ENCODE data around the gene SEL1L2.

SEL1L2 gene, protein sequence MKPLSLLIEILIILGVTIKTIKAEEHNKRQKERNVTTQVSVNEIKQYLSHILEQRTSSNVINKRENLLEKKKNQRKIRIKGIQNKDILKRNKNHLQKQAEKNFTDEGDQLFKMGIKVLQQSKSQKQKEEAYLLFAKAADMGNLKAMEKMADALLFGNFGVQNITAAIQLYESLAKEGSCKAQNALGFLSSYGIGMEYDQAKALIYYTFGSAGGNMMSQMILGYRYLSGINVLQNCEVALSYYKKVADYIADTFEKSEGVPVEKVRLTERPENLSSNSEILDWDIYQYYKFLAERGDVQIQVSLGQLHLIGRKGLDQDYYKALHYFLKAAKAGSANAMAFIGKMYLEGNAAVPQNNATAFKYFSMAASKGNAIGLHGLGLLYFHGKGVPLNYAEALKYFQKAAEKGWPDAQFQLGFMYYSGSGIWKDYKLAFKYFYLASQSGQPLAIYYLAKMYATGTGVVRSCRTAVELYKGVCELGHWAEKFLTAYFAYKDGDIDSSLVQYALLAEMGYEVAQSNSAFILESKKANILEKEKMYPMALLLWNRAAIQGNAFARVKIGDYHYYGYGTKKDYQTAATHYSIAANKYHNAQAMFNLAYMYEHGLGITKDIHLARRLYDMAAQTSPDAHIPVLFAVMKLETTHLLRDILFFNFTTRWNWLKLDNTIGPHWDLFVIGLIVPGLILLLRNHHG

DNA sequence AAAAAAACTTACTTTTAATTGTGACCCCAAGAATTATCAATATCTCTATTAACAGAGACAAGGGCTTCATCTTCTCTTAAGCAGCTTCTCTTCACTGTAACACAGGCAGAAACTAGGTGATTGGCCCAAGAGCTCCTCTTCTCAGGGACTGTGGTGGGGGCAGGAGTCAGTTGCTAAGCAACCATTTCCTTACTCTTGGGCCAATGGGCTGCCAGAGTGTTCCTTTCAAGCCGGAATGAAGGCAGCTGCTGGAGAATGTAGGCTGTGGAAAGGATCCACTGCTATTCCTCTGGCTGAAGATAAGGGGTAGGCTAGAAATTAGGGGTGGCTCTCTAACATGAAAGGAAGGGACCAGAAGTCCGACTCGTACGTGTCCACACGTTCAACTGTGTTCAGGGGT is at the start of gene SEL1L2:
Gene SEL1L2 (minus strand): TSS at position 150 of the 400 bp plus-strand sequence. CDS start 80 bp downstream, at position 70.
- H3K4me1 ChIP-seq (ENCODE audit: control insufficient read depth, insufficient read depth, low read length): no peaks in the 10 kb centered on the region
- no peak within 1 kb of the TSS for H3K4me3 ChIP-seq (ENCODE audit: low read depth, low read length)
- ChIA-PET CTCF (no interaction called here), POLR2A (no interaction called here)
- H3K36me3 ChIP-seq (ENCODE audit: control insufficient read depth in 2 of 2, insufficient read depth in 1 of 2, low read length in 2 of 2): no peaks in the 10 kb centered on the region
- no peak for TF ChIP-seq ZNF302 (tag by site-specific recombination; IDR thresholded peaks at IDR 0.05; ENCODE audit: low read depth)
- TF ChIP-seq ZNF202 (tag by site-specific recombination; IDR thresholded peaks at IDR 0.05; ENCODE audit: borderline replicate concordance): no peak
- no peak for TF ChIP-seq ZNF138 (tag by site-specific recombination; IDR thresholded peaks at IDR 0.05; ENCODE audit: borderline replicate concordance)
- no peak for TF ChIP-seq ZNF837 (tag by site-specific recombination; IDR thresholded peaks at IDR 0.05)
- TF ChIP-seq ZNF214 (tag by site-specific recombination; IDR thresholded peaks at IDR 0.05; ENCODE audit: borderline replicate concordance): no peak
- TF ChIP-seq WT1 (tag by site-specific recombination; IDR thresholded peaks at IDR 0.05): no peak
- TF ChIP-seq, protein P1, sequence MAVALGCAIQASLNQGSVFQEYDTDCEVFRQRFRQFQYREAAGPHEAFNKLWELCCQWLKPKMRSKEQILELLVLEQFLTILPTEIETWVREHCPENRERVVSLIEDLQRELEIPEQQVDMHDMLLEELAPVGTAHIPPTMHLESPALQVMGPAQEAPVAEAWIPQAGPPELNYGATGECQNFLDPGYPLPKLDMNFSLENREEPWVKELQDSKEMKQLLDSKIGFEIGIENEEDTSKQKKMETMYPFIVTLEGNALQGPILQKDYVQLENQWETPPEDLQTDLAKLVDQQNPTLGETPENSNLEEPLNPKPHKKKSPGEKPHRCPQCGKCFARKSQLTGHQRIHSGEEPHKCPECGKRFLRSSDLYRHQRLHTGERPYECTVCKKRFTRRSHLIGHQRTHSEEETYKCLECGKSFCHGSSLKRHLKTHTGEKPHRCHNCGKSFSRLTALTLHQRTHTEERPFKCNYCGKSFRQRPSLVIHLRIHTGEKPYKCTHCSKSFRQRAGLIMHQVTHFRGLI (tag by site-specific recombination; IDR thresholded peaks at IDR 0.05): no peak
- TF ChIP-seq, protein P2, sequence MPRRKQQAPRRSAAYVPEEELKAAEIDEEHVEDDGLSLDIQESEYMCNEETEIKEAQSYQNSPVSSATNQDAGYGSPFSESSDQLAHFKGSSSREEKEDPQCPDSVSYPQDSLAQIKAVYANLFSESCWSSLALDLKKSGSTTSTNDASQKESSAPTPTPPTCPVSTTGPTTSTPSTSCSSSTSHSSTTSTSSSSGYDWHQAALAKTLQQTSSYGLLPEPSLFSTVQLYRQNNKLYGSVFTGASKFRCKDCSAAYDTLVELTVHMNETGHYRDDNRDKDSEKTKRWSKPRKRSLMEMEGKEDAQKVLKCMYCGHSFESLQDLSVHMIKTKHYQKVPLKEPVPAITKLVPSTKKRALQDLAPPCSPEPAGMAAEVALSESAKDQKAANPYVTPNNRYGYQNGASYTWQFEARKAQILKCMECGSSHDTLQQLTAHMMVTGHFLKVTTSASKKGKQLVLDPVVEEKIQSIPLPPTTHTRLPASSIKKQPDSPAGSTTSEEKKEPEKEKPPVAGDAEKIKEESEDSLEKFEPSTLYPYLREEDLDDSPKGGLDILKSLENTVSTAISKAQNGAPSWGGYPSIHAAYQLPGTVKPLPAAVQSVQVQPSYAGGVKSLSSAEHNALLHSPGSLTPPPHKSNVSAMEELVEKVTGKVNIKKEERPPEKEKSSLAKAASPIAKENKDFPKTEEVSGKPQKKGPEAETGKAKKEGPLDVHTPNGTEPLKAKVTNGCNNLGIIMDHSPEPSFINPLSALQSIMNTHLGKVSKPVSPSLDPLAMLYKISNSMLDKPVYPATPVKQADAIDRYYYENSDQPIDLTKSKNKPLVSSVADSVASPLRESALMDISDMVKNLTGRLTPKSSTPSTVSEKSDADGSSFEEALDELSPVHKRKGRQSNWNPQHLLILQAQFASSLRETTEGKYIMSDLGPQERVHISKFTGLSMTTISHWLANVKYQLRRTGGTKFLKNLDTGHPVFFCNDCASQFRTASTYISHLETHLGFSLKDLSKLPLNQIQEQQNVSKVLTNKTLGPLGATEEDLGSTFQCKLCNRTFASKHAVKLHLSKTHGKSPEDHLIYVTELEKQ (tag by site-specific recombination; IDR thresholded peaks at IDR 0.05; ENCODE audit: borderline replicate concordance): no peak
- no peak for TF ChIP-seq ZNF169 (tag by site-specific recombination; IDR thresholded peaks at IDR 0.05)
- no peak for TF ChIP-seq ZNF776 (tag by site-specific recombination; IDR thresholded peaks at IDR 0.05; ENCODE audit: borderline replicate concordance)
- no peak for TF ChIP-seq MEIS1 (CRISPR knock-in tag; IDR thresholded peaks at IDR 0.05; ENCODE audit: borderline replicate concordance)
- no peak for TF ChIP-seq ZNF664 (tag by site-specific recombination; IDR thresholded peaks at IDR 0.05)
- TF ChIP-seq, protein P3, sequence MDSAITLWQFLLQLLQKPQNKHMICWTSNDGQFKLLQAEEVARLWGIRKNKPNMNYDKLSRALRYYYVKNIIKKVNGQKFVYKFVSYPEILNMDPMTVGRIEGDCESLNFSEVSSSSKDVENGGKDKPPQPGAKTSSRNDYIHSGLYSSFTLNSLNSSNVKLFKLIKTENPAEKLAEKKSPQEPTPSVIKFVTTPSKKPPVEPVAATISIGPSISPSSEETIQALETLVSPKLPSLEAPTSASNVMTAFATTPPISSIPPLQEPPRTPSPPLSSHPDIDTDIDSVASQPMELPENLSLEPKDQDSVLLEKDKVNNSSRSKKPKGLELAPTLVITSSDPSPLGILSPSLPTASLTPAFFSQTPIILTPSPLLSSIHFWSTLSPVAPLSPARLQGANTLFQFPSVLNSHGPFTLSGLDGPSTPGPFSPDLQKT (IDR thresholded peaks at IDR 0.05; ENCODE audit: borderline replicate concordance, low read depth, low read length): no peak
- no peak for TF ChIP-seq ZNF658 (tag by site-specific recombination; IDR thresholded peaks at IDR 0.05)
- TF ChIP-seq, protein P4, sequence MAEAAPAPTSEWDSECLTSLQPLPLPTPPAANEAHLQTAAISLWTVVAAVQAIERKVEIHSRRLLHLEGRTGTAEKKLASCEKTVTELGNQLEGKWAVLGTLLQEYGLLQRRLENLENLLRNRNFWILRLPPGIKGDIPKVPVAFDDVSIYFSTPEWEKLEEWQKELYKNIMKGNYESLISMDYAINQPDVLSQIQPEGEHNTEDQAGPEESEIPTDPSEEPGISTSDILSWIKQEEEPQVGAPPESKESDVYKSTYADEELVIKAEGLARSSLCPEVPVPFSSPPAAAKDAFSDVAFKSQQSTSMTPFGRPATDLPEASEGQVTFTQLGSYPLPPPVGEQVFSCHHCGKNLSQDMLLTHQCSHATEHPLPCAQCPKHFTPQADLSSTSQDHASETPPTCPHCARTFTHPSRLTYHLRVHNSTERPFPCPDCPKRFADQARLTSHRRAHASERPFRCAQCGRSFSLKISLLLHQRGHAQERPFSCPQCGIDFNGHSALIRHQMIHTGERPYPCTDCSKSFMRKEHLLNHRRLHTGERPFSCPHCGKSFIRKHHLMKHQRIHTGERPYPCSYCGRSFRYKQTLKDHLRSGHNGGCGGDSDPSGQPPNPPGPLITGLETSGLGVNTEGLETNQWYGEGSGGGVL (tag by site-specific recombination; IDR thresholded peaks at IDR 0.05): no peak
- no peak for TF ChIP-seq ZNF585B (tag by site-specific recombination; IDR thresholded peaks at IDR 0.05)
- no peak for TF ChIP-seq YY1 (tag by site-specific recombination; IDR thresholded peaks at IDR 0.05)
- no peak for TF ChIP-seq ZNF596 (tag by site-specific recombination; IDR thresholded peaks at IDR 0.05)
- TF ChIP-seq ZNF677 (tag by site-specific recombination; IDR thresholded peaks at IDR 0.05): no peak
- TF ChIP-seq, protein P5, sequence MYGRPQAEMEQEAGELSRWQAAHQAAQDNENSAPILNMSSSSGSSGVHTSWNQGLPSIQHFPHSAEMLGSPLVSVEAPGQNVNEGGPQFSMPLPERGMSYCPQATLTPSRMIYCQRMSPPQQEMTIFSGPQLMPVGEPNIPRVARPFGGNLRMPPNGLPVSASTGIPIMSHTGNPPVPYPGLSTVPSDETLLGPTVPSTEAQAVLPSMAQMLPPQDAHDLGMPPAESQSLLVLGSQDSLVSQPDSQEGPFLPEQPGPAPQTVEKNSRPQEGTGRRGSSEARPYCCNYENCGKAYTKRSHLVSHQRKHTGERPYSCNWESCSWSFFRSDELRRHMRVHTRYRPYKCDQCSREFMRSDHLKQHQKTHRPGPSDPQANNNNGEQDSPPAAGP (tag by site-specific recombination; IDR thresholded peaks at IDR 0.05): no peak
- H3K27ac ChIP-seq (ENCODE audit: extremely low read depth, low read depth, low read length): no peak within 1 kb of the TSS
- no peaks in the 10 kb centered on the region for H3K9me3 ChIP-seq (ENCODE audit: control insufficient read depth, insufficient read depth, low read depth, low read length)
